Retinal pigment epithelial cell (primary cell): Measurements from ENCODE around the gene KIF14.
A peak's percentile ranks its signal among the peaks of the same experiment; 100 is the strongest.

Source experiments
- DNase-seq: peaks from one replicate; pipeline ENCODE4 v3.0.0-alpha.2; 2010; ENCODE audit warnings: low read depth
- H3K4me3 ChIP-seq: 2 replicates; pipeline ENCODE4 v1.5.1; 2011; ENCODE audit warnings: mild to moderate bottlenecking, low read length, control low read depth, moderate library complexity
- TF ChIP-seq, protein P1 (sequence below): conservative IDR thresholded peaks from 2 replicates; pipeline ENCODE4 v1.5.1; 2011; ENCODE audit warnings: low read depth, low read length, control low read depth, inconsistent platforms

The KIF14 gene

GRCh38 chr1:200619894-200620272 is 668 bp downstream of the KIF14 start:
- H3K4me3 ChIP-seq, result peak overlapping the region; percentile 94
- DNase-seq, result no peak
- TF ChIP-seq, protein P1, sequence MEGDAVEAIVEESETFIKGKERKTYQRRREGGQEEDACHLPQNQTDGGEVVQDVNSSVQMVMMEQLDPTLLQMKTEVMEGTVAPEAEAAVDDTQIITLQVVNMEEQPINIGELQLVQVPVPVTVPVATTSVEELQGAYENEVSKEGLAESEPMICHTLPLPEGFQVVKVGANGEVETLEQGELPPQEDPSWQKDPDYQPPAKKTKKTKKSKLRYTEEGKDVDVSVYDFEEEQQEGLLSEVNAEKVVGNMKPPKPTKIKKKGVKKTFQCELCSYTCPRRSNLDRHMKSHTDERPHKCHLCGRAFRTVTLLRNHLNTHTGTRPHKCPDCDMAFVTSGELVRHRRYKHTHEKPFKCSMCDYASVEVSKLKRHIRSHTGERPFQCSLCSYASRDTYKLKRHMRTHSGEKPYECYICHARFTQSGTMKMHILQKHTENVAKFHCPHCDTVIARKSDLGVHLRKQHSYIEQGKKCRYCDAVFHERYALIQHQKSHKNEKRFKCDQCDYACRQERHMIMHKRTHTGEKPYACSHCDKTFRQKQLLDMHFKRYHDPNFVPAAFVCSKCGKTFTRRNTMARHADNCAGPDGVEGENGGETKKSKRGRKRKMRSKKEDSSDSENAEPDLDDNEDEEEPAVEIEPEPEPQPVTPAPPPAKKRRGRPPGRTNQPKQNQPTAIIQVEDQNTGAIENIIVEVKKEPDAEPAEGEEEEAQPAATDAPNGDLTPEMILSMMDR, result no peak

- TF ChIP-seq, protein P1, result no peak
- H3K4me3 ChIP-seq, result no peak overlapping the region
- DNase-seq, result no peak
These were observed 9.7 kb downstream of the KIF14 start for GRCh38 chr1:200610846-200611245.

GRCh38 chr1:200602632-200603031 is 17.9 kb downstream of the KIF14 start:
- DNase-seq, result no peak
- H3K4me3 ChIP-seq, result no peak overlapping the region
- TF ChIP-seq, protein P1, result no peak

DNA sequence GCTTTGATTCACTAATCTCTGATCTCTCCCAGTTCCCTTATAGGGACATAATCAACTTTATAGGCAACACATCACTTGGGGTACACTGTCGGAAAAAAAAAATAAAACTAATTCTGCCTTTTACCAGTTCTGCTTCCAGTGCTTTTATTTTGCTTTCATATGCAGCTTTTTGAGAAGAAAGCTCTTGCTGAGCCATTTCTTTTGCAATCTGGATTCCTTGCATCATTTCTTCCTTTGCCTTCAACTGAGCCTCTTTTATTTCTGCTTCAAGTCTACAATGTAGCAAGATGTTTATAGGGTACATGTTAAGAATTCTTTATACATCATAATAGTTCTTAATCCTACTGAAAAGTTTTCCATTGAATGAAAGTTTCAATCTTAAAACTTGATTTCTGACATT is 30.6 kb downstream of the KIF14 start:
- TF ChIP-seq, protein P1, result no peak
- DNase-seq, result no peak
- H3K4me3 ChIP-seq, result no peak overlapping the region

DNA sequence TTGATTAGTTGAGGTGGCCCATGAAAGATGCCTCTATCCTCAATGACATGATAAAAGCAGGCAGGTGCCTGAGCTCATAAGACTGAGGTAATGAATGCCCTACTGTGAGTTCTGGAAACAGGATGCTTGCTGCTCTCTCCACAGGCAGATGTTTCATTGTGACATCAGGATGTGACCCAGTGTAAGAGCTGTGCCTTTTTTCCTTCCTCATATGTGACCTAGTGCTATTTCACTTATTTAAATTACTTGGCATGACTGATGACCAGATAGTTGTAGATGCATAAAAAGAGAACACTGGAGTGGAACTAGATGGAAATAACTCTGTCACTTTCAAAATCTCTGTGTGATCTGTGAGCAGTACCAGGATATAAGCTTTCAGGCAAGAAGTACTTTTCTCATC is 31.9 kb downstream of the KIF14 start:
- no peak overlapping the region for H3K4me3 ChIP-seq
- TF ChIP-seq, protein P1, result no peak
- no peak for DNase-seq

DNA sequence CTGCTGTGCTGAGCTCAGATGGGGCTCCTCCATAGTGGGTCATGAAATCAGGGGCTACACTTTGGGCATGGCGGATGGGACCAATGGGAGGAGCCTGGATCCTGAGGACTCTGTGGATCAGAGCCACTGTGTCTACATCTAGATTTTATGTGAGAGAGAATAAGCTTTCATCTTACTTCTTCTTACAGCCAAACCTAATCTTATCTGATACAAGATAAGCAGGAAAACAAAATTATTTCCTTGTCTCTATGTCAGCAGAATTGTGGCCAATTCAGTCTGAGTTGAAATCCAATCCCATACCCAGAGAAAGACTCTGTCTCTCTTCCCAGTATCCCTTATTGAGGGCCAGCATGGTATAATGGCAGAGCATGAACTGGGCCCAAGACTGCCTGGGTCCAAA is 56.2 kb downstream of the KIF14 start:
- TF ChIP-seq, protein P1, result no peak
- DNase-seq, result no peak

GRCh38 chr1:200561856-200562214 is 58.7 kb downstream of the KIF14 start:
- TF ChIP-seq, protein P1, result no peak
- H3K4me3 ChIP-seq, result no peak overlapping the region
- no peak for DNase-seq

More for the DNA sequence above, 56.2 kb downstream of the KIF14 start:
- no peak overlapping the region for H3K4me3 ChIP-seq
